ENCODE results near the gene RNU7-1.

RNU7-1 gene

GRCh38 chr12:6963016-6963731 lies 19.6 kb downstream of the RNU7-1 start:
- in situ Hi-C loops (cut with HindIII; ENCODE audit: low sequenced_read_pairs) = no loop called here

GRCh38 chr12:6963791-6964413 lies 20.3 kb downstream of the RNU7-1 start:
- in situ Hi-C loops (cut with HindIII; ENCODE audit: low sequenced_read_pairs) = no loop called here

GRCh38 chr12:6964605-6965025 lies 21.0 kb downstream of the RNU7-1 start:
- in situ Hi-C loops (cut with HindIII; ENCODE audit: low sequenced_read_pairs) = loop anchor here (5.0 kb wide), 1 partner anchor 43 kb away; no protein-coding TSS in a partner anchor

GRCh38 chr12:6965026-6965661 lies 21.5 kb downstream of the RNU7-1 start:
- in situ Hi-C loops (cut with HindIII; ENCODE audit: low sequenced_read_pairs) = loop anchor here (5.0 kb wide), 1 partner anchor 42 kb away; no protein-coding TSS in a partner anchor

GRCh38 chr12:6965714-6966113 lies 22.1 kb downstream of the RNU7-1 start:
- in situ Hi-C loops (cut with HindIII; ENCODE audit: low sequenced_read_pairs) = loop anchor here (5.0 kb wide), 1 partner anchor 42 kb away; no protein-coding TSS in a partner anchor

- in situ Hi-C loops (cut with HindIII; ENCODE audit: low sequenced_read_pairs) = loop anchor here (5.0 kb wide), 1 partner anchor 41 kb away; no protein-coding TSS in a partner anchor
Measured at GRCh38 chr12:6966351-6966750, 22.7 kb downstream of the RNU7-1 start.

GRCh38 chr12:6967651-6968100 lies 24.1 kb downstream of the RNU7-1 start:
- in situ Hi-C loops (cut with HindIII; ENCODE audit: low sequenced_read_pairs) = loop anchor here (5.0 kb wide), 1 partner anchor 40 kb away; no protein-coding TSS in a partner anchor

GRCh38 chr12:6968426-6968825 lies 24.8 kb downstream of the RNU7-1 start:
- in situ Hi-C loops (cut with HindIII; ENCODE audit: low sequenced_read_pairs) = loop anchor here (5.0 kb wide), 1 partner anchor 39 kb away; no protein-coding TSS in a partner anchor

GRCh38 chr12:6970096-6970527 lies 26.5 kb downstream of the RNU7-1 start:
- in situ Hi-C loops (cut with HindIII; ENCODE audit: low sequenced_read_pairs) = no loop called here

GRCh38 chr12:6974180-6974579 lies 30.6 kb downstream of the RNU7-1 start:
- in situ Hi-C loops (cut with HindIII; ENCODE audit: low sequenced_read_pairs) = no loop called here

GRCh38 chr12:6975297-6976032 lies 31.8 kb downstream of the RNU7-1 start:
- in situ Hi-C loops (cut with HindIII; ENCODE audit: low sequenced_read_pairs) = no loop called here

- in situ Hi-C loops (cut with HindIII; ENCODE audit: low sequenced_read_pairs) = no loop called here
Measured at GRCh38 chr12:6977653-6978052, 34.0 kb downstream of the RNU7-1 start.

- in situ Hi-C loops (cut with HindIII; ENCODE audit: low sequenced_read_pairs) = no loop called here
Measured at GRCh38 chr12:6978188-6978587, 34.6 kb downstream of the RNU7-1 start.

GRCh38 chr12:6978611-6979011 lies 35.0 kb downstream of the RNU7-1 start:
- in situ Hi-C loops (cut with HindIII; ENCODE audit: low sequenced_read_pairs) = no loop called here

GRCh38 chr12:6979021-6979420 lies 35.4 kb downstream of the RNU7-1 start:
- in situ Hi-C loops (cut with HindIII; ENCODE audit: low sequenced_read_pairs) = no loop called here

- in situ Hi-C loops (cut with HindIII; ENCODE audit: low sequenced_read_pairs) = no loop called here
Measured at GRCh38 chr12:6979453-6979852, 35.8 kb downstream of the RNU7-1 start.

GRCh38 chr12:6980075-6980474 lies 36.5 kb downstream of the RNU7-1 start:
- in situ Hi-C loops (cut with HindIII; ENCODE audit: low sequenced_read_pairs) = no loop called here

- in situ Hi-C loops (cut with HindIII; ENCODE audit: low sequenced_read_pairs) = no loop called here
Measured at GRCh38 chr12:6980740-6981139, 37.1 kb downstream of the RNU7-1 start.

- in situ Hi-C loops (cut with HindIII; ENCODE audit: low sequenced_read_pairs) = no loop called here
Measured at GRCh38 chr12:6981152-6982052, 37.8 kb downstream of the RNU7-1 start.

GRCh38 chr12:6982532-6982931 lies 38.9 kb downstream of the RNU7-1 start:
- in situ Hi-C loops (cut with HindIII; ENCODE audit: low sequenced_read_pairs) = no loop called here
